GM12891 (cell line): ENCODE results near the gene KIR2DL1.

Experiments
- PAX5 ChIP-seq: IDR thresholded peaks from 2 replicates; pipeline ENCODE4 v1.6.1; 2011; ENCODE audit warnings: low read length, moderate library complexity, mild to moderate bottlenecking; ENCODE audit not compliant: insufficient read depth, severe bottlenecking
- POLR2A ChIP-seq: IDR thresholded peaks from 2 replicates; pipeline ENCODE4 v1.6.1; 2011; ENCODE audit warnings: low read depth, low read length, control low read depth
- POLR2AphosphoS5 ChIP-seq: IDR thresholded peaks from 2 replicates; pipeline ENCODE4 v1.6.1; 2011; ENCODE audit warnings: low read depth, low read length, control low read depth
- POU2F2 ChIP-seq: IDR thresholded peaks from 2 replicates; pipeline ENCODE4 v1.6.1; 2011; ENCODE audit warnings: low read depth, mild to moderate bottlenecking, control low read depth, low read length, moderate library complexity
- SPI1 ChIP-seq: IDR thresholded peaks from 2 replicates; pipeline ENCODE4 v1.6.1; 2011; ENCODE audit warnings: low read depth, low read length, control low read depth
- TAF1 ChIP-seq: IDR thresholded peaks from 2 replicates; pipeline ENCODE4 v1.6.1; 2011; ENCODE audit warnings: low read depth, low read length, control low read depth

DNA sequence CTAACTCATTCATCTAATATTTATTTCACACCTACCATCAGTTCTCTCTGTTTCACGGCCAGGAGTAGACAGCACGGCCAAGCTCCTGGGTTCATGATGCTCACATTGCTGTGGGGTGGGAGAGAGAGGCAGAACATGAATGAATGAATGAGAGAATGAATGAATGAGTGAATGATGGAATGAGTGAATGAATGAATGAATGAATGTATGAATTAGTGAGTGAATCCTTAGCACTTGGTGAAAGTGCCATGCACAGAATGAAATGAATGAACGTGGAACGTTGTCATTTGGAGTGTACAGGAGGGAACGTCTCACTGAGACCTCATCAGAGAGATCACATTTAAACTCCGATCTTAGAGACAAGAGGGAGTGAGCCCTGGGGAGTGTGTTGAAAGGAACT is 21.9 kb downstream of the KIR2DL1 start:
- TF ChIP-seq POLR2A, result no peak
- TF ChIP-seq POLR2AphosphoS5, result no peak
- TF ChIP-seq SPI1, result no peak
- no peak for TF ChIP-seq TAF1
- TF ChIP-seq PAX5, result no peak
- TF ChIP-seq POU2F2, result no peak
